GM18867 (cell line): ENCODE measurements around the gene FMC1.
"Not testable (repeated sequence)": the region's sequence is repeated elsewhere in the genome, so short reads cannot be mapped to it uniquely, and the experiment has no call there.

ENCODE experiments used
- ATAC-seq: cut with Tn5 transposase; IDR thresholded peaks from one replicate; pipeline ENCODE4 v1.9.1; 2021; ENCODE audit warnings: mild to moderate bottlenecking, moderate library complexity; ENCODE audit not compliant: unreplicated experiment

FMC1 gene

GRCh38 chr7:139340037-139340807 is 915 bp upstream of the FMC1 start:
- ATAC-seq, result peak; percentile 83

GRCh38 chr7:139340808-139341057 is 404 bp upstream of the FMC1 start:
- no peak for ATAC-seq

- no peak for ATAC-seq
These were observed 664 bp downstream of the FMC1 start for GRCh38 chr7:139341776-139342226.

GRCh38 chr7:139345042-139345441 is 3.9 kb downstream of the FMC1 start:
- ATAC-seq, result no peak

- no peak for ATAC-seq
These were observed 9.9 kb downstream of the FMC1 start for GRCh38 chr7:139351027-139351426.

GRCh38 chr7:139354729-139355128 is 13.6 kb downstream of the FMC1 start:
- ATAC-seq, result no peak

GRCh38 chr7:139355320-139355719 is 14.2 kb downstream of the FMC1 start:
- ATAC-seq, result no peak

GRCh38 chr7:139357729-139358506 is 16.8 kb downstream of the FMC1 start:
- not testable (repeated sequence) for ATAC-seq

- ATAC-seq, result peak; percentile 25
These were observed 17.6 kb downstream of the FMC1 start for GRCh38 chr7:139358541-139359365.

GRCh38 chr7:139359366-139360209 is 18.5 kb downstream of the FMC1 start, which contains the start of gene LUC7L2:
Gene LUC7L2 (plus strand): TSS chr7:139359894. CDS start chr7:139360262, 368 bp downstream.
- ATAC-seq, result peak; percentile 74

GRCh38 chr7:139360210-139360947 is 19.2 kb downstream of the FMC1 start:
- ATAC-seq, result peak; percentile 70

- no peak for ATAC-seq
These were observed 19.8 kb downstream of the FMC1 start for GRCh38 chr7:139360948-139361307.

GRCh38 chr7:139361523-139361922 is 20.4 kb downstream of the FMC1 start:
- no peak for ATAC-seq

- ATAC-seq, result no peak
These were observed 21.2 kb downstream of the FMC1 start for GRCh38 chr7:139362302-139362701.

GRCh38 chr7:139362981-139363380 is 21.8 kb downstream of the FMC1 start:
- ATAC-seq, result no peak

GRCh38 chr7:139365336-139365735 is 24.2 kb downstream of the FMC1 start:
- ATAC-seq, result no peak

- no peak for ATAC-seq
These were observed 25.3 kb downstream of the FMC1 start for GRCh38 chr7:139366400-139366799.

- no peak for ATAC-seq
These were observed 26.5 kb downstream of the FMC1 start for GRCh38 chr7:139367438-139368155.

- ATAC-seq, result no peak
These were observed 29.3 kb downstream of the FMC1 start for GRCh38 chr7:139370301-139370942.
